GM10847 (cell line): ENCODE data around the gene PABPC3.

Experiments used
- POLR2A ChIP-seq: IDR thresholded peaks from 2 replicates; pipeline ENCODE4 v1.6.1; 2011; ENCODE audit not compliant: insufficient read length; ENCODE audit errors: extremely low read depth

The PABPC3 gene

GRCh38 chr13:25095851-25096453, at the start of gene PABPC3:
PABPC3 (plus strand) TSS chr13:25096136; CDS start chr13:25096199, 63 bp downstream.
- TF ChIP-seq POLR2A: no peak

GRCh38 chr13:25046274-25046984, 49.5 kb upstream of the PABPC3 start:
- no peak for TF ChIP-seq POLR2A

- no peak for TF ChIP-seq POLR2A
These were observed 48.9 kb upstream of the PABPC3 start for GRCh38 chr13:25046985-25047511.

GRCh38 chr13:25051065-25051464, 44.9 kb upstream of the PABPC3 start:
- TF ChIP-seq POLR2A: no peak

- TF ChIP-seq POLR2A: no peak
These were observed 36.8 kb upstream of the PABPC3 start for GRCh38 chr13:25059166-25059565.

- TF ChIP-seq POLR2A: no peak
These were observed 36.0 kb upstream of the PABPC3 start for GRCh38 chr13:25059958-25060357.

GRCh38 chr13:25062479-25062878, 33.5 kb upstream of the PABPC3 start:
- no peak for TF ChIP-seq POLR2A

GRCh38 chr13:25064396-25064795, 31.5 kb upstream of the PABPC3 start:
- no peak for TF ChIP-seq POLR2A

GRCh38 chr13:25065974-25066770, 29.8 kb upstream of the PABPC3 start:
- no peak for TF ChIP-seq POLR2A

- no peak for TF ChIP-seq POLR2A
These were observed 28.9 kb upstream of the PABPC3 start for GRCh38 chr13:25067064-25067463.

GRCh38 chr13:25068810-25069209, 27.1 kb upstream of the PABPC3 start:
- TF ChIP-seq POLR2A: no peak

GRCh38 chr13:25069236-25069635, 26.7 kb upstream of the PABPC3 start:
- TF ChIP-seq POLR2A: no peak

GRCh38 chr13:25069911-25070310, 26.0 kb upstream of the PABPC3 start:
- no peak for TF ChIP-seq POLR2A

GRCh38 chr13:25080773-25081172, 15.2 kb upstream of the PABPC3 start:
- TF ChIP-seq POLR2A: no peak

- TF ChIP-seq POLR2A: no peak
These were observed 11.8 kb upstream of the PABPC3 start for GRCh38 chr13:25084096-25084495.
